Liver (tissue), 3 donors: ENCODE measurements around the gene VPS11.

Experiments
- EGR1 ChIP-seq, 2 donors: IDR thresholded peaks; 2 replicates each; pipeline ENCODE4 v1.6.1; 2016 to 2018; ENCODE audit warnings: antibody characterized with exemption in 2 of 2, low read depth in 2 of 2
- RAD21 ChIP-seq, 2 donors: IDR thresholded peaks; 2 replicates each; pipeline ENCODE4 v1.6.1; 2016; ENCODE audit warnings: antibody characterized with exemption in 2 of 2, mild to moderate bottlenecking in 2 of 2
- SP1 ChIP-seq: IDR thresholded peaks from 2 replicates; pipeline ENCODE4 v1.6.1; 2018; ENCODE audit warnings: antibody characterized with exemption, mild to moderate bottlenecking
- TAF1 ChIP-seq: conservative IDR thresholded peaks from 2 replicates; pipeline ENCODE4 v1.6.1; 2016; ENCODE audit warnings: antibody characterized with exemption, mild to moderate bottlenecking
- TF ChIP-seq, protein P1 (sequence below): fragments of 150-350 bp; IDR thresholded peaks from 2 replicates; pipeline ENCODE4 v1.5.1; 2017; ENCODE audit warnings: improper control_type of control experiment, low read depth, low read length; ENCODE audit not compliant: missing input control
- TF ChIP-seq, protein P2 (sequence below): IDR thresholded peaks from 2 replicates; pipeline ENCODE4 v1.6.1; 2016; ENCODE audit warnings: antibody characterized with exemption
- TF ChIP-seq, protein P3 (sequence below): IDR thresholded peaks from 2 replicates; pipeline ENCODE4 v1.6.1; 2016; ENCODE audit warnings: antibody characterized with exemption
- TF ChIP-seq, protein P4 (sequence below): IDR thresholded peaks from 2 replicates; pipeline ENCODE4 v1.6.1; 2016; ENCODE audit warnings: antibody characterized with exemption, mild to moderate bottlenecking
- TF ChIP-seq, protein P5 (sequence below): IDR thresholded peaks from 2 replicates; pipeline ENCODE4 v1.6.1; 2016; ENCODE audit warnings: antibody characterized with exemption
- donor health status: healthy.
- donor health status: healthy.

DNA sequence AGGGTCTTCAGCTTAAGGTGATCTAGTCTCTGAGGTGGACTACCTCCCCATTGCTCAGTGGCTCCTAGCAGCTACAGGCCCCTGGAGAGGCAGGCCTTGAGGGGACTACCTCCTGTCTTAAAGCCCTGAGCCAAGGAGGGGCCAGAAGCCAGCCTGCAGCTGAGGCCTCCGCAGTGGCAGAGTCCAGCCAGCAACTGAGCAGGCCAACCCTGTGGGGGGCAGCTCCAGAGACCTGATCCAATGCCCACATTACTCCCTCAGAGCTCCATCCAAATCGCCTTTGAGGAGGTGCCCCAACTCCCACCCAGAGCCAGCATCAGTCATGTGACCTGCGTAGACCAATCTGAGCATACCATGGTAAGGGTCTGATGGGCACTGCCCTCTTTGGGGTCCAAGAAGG lies 42.2 kb downstream of the VPS11 start:
- TF ChIP-seq, protein P1, sequence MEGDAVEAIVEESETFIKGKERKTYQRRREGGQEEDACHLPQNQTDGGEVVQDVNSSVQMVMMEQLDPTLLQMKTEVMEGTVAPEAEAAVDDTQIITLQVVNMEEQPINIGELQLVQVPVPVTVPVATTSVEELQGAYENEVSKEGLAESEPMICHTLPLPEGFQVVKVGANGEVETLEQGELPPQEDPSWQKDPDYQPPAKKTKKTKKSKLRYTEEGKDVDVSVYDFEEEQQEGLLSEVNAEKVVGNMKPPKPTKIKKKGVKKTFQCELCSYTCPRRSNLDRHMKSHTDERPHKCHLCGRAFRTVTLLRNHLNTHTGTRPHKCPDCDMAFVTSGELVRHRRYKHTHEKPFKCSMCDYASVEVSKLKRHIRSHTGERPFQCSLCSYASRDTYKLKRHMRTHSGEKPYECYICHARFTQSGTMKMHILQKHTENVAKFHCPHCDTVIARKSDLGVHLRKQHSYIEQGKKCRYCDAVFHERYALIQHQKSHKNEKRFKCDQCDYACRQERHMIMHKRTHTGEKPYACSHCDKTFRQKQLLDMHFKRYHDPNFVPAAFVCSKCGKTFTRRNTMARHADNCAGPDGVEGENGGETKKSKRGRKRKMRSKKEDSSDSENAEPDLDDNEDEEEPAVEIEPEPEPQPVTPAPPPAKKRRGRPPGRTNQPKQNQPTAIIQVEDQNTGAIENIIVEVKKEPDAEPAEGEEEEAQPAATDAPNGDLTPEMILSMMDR, result no peak
- TF ChIP-seq, protein P2, sequence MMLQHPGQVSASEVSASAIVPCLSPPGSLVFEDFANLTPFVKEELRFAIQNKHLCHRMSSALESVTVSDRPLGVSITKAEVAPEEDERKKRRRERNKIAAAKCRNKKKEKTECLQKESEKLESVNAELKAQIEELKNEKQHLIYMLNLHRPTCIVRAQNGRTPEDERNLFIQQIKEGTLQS, result no peak
- TF ChIP-seq, protein P3, sequence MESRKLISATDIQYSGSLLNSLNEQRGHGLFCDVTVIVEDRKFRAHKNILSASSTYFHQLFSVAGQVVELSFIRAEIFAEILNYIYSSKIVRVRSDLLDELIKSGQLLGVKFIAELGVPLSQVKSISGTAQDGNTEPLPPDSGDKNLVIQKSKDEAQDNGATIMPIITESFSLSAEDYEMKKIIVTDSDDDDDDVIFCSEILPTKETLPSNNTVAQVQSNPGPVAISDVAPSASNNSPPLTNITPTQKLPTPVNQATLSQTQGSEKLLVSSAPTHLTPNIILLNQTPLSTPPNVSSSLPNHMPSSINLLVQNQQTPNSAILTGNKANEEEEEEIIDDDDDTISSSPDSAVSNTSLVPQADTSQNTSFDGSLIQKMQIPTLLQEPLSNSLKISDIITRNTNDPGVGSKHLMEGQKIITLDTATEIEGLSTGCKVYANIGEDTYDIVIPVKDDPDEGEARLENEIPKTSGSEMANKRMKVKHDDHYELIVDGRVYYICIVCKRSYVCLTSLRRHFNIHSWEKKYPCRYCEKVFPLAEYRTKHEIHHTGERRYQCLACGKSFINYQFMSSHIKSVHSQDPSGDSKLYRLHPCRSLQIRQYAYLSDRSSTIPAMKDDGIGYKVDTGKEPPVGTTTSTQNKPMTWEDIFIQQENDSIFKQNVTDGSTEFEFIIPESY, result no peak
- no peak for TF ChIP-seq TAF1
- TF ChIP-seq RAD21 (IDR thresholded peaks at IDR 0.05), result no peak
- TF ChIP-seq, protein P4, sequence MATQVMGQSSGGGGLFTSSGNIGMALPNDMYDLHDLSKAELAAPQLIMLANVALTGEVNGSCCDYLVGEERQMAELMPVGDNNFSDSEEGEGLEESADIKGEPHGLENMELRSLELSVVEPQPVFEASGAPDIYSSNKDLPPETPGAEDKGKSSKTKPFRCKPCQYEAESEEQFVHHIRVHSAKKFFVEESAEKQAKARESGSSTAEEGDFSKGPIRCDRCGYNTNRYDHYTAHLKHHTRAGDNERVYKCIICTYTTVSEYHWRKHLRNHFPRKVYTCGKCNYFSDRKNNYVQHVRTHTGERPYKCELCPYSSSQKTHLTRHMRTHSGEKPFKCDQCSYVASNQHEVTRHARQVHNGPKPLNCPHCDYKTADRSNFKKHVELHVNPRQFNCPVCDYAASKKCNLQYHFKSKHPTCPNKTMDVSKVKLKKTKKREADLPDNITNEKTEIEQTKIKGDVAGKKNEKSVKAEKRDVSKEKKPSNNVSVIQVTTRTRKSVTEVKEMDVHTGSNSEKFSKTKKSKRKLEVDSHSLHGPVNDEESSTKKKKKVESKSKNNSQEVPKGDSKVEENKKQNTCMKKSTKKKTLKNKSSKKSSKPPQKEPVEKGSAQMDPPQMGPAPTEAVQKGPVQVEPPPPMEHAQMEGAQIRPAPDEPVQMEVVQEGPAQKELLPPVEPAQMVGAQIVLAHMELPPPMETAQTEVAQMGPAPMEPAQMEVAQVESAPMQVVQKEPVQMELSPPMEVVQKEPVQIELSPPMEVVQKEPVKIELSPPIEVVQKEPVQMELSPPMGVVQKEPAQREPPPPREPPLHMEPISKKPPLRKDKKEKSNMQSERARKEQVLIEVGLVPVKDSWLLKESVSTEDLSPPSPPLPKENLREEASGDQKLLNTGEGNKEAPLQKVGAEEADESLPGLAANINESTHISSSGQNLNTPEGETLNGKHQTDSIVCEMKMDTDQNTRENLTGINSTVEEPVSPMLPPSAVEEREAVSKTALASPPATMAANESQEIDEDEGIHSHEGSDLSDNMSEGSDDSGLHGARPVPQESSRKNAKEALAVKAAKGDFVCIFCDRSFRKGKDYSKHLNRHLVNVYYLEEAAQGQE, result no peak
- TF ChIP-seq, protein P5, sequence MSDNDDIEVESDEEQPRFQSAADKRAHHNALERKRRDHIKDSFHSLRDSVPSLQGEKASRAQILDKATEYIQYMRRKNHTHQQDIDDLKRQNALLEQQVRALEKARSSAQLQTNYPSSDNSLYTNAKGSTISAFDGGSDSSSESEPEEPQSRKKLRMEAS, result no peak
- no peak for TF ChIP-seq SP1
- TF ChIP-seq EGR1 (IDR thresholded peaks at IDR 0.05; ENCODE audit: low read depth in 2 of 2), result no peak
